ENCODE measurements around the gene MYO1F. TPM values are rescaled to one million over a fixed set of nuclear protein-coding genes. Genes with fewer than 3 reads are reported as not detected.
"Not testable (repeated sequence)": the region's sequence is repeated elsewhere in the genome, so short reads cannot be mapped to it uniquely, and the experiment has no call there.

Gene MYO1F
- total RNA-seq, 1 donor: 0.09 TPM

DNA sequence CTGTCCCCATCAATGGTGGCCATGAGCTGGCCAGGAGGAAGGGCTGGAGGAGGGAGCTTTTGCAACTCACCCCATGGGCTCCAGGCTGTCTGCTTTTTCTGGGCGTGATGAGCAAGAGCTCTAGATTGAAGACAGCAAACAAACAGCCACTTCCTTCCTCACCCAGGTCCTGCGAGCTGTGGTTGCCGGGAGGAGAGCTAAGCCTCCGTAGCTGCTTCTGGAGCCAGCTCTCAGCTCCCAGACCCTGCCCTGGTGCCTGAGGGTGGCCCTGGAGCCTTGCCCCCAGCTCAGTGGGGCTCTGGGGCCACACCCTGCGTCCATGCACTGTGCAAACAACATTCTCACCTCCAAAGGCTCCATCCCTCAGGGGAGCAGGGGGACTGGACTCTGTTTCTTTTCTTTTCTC lies 6.2 kb downstream of the MYO1F start:
- no peak overlapping the region for H3K4me3 ChIP-seq (ENCODE audit: low read depth, low read length)
- DNase-seq (ENCODE audit: low read depth): no peak
- TF ChIP-seq CTCF (IDR thresholded peaks at IDR 0.05; ENCODE audit: insufficient read depth, low read length): no peak

DNA sequence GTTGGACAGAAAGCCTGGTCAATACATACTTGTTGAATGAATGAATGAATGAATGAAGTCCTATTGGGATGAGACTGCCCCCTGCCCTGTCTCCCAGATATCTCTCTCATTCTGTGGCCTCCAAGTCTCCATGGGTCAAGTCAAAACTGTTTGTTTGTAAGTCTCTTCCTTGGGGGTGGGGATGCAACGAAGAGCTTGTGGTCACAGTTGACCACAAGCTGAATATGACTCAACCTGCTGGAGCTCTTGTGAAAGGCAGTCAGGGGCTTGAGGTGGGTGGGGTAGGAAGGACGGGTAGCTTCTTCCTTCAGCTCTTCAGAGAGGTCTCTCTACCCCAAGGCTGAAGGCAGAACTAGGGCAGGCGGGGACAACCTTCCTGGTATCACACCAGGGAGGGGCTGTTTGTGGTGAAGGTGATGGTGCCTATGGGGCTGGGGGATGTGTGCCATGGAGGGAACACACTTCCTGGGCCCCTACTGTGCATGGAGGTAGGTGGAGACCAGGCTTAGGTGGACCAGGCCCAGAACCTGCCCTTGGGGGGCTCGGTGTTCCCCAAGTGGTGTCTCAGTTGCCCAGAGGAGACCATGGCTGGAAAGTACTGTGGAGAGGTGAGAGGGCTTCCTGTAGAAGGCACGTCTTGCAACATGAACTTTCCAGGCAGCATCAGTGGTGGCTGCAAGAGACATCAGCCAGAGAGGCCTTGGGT lies 8.0 kb downstream of the MYO1F start:
- DNase-seq (ENCODE audit: low read depth): peak; percentile 75
- no peak for TF ChIP-seq CTCF (IDR thresholded peaks at IDR 0.05; ENCODE audit: insufficient read depth, low read length)
- H3K4me3 ChIP-seq (ENCODE audit: low read depth, low read length): no peak overlapping the region

GRCh38 chr19:8567522-8568172 lies 9.6 kb downstream of the MYO1F start:
- H3K4me3 ChIP-seq (ENCODE audit: low read depth, low read length): no peak overlapping the region
- TF ChIP-seq CTCF (IDR thresholded peaks at IDR 0.05; ENCODE audit: insufficient read depth, low read length): no peak
- DNase-seq (ENCODE audit: low read depth): no peak

DNA sequence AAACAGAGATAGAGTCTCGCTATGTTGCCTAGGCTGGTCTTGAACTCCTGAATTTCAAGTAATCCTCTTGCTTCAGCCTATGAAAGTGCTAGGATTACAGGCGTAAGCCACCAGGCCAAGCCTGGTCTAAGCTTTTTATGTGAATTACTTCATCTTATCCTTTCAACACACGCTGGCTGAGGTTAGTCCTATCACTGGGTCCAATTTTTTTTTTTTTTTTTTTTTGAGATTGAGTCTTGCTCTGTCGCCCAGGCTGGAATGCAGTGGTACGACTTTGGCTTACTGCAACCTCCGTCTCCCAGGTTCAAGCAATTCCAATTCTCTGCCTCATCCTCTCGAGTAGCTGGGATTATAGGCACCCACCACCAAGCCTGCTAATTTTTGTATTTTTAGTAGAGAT lies 10.4 kb downstream of the MYO1F start:
- peak; percentile 17 for DNase-seq (ENCODE audit: low read depth)
- no peak for TF ChIP-seq CTCF (IDR thresholded peaks at IDR 0.05; ENCODE audit: insufficient read depth, low read length)

GRCh38 chr19:8564866-8565265 lies 12.4 kb downstream of the MYO1F start:
- DNase-seq (ENCODE audit: low read depth); H3K4me3 ChIP-seq (ENCODE audit: low read depth, low read length): not testable (repeated sequence)

More for the DNA sequence above, 10.4 kb downstream of the MYO1F start:
- no peak overlapping the region for H3K4me3 ChIP-seq (ENCODE audit: low read depth, low read length)

- no peak overlapping the region for H3K4me3 ChIP-seq (ENCODE audit: low read depth, low read length)
- no peak for DNase-seq (ENCODE audit: low read depth)
- no peak for TF ChIP-seq CTCF (IDR thresholded peaks at IDR 0.05; ENCODE audit: insufficient read depth, low read length)
Measured at GRCh38 chr19:8561075-8561764, 16.0 kb downstream of the MYO1F start.

- no peak overlapping the region for H3K4me3 ChIP-seq (ENCODE audit: low read depth, low read length)
- no peak for DNase-seq (ENCODE audit: low read depth)
- no peak for TF ChIP-seq CTCF (IDR thresholded peaks at IDR 0.05; ENCODE audit: insufficient read depth, low read length)
Measured at GRCh38 chr19:8558325-8558724, 18.9 kb downstream of the MYO1F start.

Data from fibroblast of the aortic adventitia (primary cell).